Measurements from ENCODE around the gene POP5. TPM values are rescaled to one million over a fixed set of nuclear protein-coding genes. Genes with fewer than 3 reads are reported as not detected.

POP5 gene
- total RNA-seq, 2 donors from 2014 or later: 19.6 to 28.9 TPM

DNA sequence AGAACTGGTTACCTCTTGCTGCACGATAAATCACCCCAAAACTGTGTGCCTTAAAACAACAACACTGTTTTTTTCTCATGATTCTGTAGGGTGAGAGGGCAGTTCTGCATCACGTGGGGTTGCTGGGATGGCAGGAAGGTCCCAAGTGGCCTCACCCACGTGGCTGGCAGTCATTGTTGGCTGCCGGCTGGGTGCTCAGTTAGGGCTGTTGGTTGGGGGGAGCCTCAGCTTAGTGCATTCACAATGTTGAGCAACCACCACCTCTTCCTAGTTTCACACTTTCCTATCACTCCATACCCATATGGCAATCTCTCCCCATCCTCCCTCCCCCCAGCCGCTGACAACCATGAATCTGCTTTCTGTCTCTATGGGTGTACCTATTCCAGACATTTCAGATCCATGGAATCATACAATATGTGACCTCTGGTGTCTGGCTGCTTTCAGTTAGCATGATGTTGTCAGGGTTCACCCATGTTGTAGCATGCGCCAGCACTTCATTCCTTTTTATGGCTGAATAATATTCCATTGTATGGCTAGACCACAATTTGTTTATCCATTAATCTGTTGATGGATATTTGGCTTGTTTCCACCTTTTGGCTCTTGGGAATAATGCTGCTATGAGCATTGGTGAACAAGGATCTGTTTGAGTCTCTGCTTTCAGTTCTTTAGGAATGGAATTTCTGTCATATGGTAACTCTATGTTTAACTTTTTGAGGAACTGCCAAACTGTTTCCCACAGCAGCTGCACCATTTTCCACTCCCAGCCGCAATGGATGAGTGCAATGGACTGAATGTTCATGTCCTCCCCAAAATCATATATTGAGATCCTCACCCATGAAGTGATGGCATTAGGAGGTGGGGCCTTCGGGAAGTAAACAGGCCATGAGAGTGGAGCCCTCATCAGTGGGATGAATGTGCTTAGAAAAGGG is 11.2 kb upstream of the POP5 start:
- intact Hi-C loops (cut with DNase I): no loop called here
- no peak for DNase-seq (ENCODE audit: low spot score)

DNA sequence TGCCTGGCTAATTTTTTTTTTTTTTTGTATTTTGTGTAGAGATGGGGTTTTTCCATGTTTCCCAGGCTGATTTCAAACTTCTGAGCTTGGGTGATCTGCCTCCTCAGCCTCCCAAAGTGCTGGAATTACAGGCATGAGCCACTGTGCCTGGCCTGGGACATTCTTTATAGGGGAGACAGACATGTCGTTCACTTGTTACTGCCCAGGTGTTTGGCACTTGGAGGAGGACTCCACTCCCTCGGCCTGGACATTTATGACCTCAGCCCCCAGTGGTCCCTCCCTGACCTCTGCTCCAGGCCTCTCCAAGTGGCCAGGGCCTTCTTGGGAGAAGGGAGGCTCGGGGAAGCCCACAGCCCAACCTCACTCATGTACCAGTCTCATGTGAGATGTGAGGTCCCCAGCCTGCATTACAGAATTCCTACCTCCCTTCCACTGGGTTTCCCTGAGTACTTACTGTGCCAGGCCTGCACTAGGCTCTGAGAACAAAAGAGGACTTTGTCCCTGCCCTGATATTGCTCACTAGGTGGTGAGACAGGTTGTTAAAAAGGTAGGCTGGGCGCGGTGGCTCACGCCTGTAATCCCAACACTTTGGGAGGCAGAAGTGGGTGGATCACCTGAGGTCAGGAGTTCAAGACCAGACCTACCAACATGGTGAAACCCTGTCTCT is 9.7 kb upstream of the POP5 start:
- intact Hi-C loops (cut with DNase I): no loop called here
- DNase-seq (ENCODE audit: low spot score): no peak

DNA sequence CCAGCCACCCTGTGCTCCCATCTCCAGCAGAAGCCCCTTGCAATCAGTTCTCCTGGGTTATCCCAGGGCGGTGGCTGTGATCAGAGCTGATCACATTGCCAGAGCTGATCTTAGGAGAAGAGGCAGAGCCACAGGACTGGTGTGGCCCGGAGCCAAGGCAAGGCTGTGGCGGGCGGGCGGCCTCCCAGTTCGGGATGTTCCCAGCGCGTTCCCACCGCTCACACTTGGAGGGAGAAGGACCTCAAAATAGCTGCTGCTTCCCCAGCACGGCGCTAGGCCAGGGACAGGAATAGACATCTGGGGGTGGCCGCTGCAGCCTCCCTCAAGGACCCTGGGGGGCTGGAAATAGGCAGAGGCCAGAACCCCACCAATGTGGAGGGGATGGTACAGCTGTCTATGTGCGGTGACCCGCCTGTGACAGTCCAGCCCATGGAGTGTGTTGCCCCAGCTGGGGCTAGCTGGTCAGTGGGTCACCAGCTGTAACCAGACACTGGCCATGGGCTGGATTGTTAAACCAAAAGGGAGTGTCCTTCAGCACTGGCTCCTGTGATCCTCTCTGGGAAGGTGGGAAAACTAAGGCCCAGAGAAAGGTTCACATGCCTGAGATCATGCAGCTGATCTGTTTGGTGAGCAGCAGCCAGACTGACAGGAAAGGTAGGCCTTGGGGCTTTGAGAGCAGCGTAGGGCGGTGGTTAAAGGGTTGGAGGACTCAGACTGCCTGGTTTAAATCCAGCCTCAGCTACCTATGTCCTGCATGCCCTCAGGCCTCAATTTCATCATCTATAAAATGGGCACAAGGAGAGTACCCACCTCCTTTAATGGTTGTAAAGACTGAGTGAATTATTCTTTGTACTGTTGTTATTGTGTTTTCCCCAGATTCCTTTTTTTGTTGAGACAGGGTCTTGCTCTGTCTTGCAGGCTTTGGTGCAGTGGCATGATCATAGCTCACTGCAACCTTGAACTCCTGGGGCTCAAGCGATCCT is 8.0 kb upstream of the POP5 start:
- intact Hi-C loops (cut with DNase I): loop anchor here in 1 of 2 donors (5.0 kb wide), 1 partner anchor 123 kb away; the partner anchor contains the start of gene UNC119B
- no peak for DNase-seq (ENCODE audit: low spot score)

GRCh38 chr12:120588371-120588770 is 7.2 kb upstream of the POP5 start:
- intact Hi-C loops (cut with DNase I): loop anchor here in 1 of 2 donors (5.0 kb wide), 1 partner anchor 124 kb away; the partner anchor contains the start of gene UNC119B
- no peak for DNase-seq (ENCODE audit: low spot score)

DNA sequence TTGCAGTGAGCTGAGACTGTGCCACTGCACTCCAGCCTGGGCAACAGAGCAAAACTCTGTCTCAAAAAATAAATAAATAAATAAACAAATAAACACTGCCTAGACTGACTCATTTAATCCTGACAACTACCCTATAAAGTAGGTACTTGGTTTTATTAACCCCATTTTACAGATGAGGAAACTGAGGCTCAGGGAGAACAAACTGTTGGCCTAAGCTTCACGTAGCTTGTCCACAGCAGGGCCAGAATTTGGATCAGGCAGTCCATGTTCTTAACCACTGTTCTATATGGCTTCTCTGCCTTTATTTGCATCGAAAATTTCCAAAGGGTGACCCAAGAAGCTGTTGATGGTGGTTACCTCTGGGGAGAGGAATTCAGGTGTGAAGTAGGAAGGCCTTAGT is 5.7 kb upstream of the POP5 start:
- intact Hi-C loops (cut with DNase I): loop anchor here in 1 of 2 donors (5.0 kb wide), 1 partner anchor 125 kb away; the partner anchor contains the start of gene UNC119B
- DNase-seq (ENCODE audit: low spot score): no peak

DNA sequence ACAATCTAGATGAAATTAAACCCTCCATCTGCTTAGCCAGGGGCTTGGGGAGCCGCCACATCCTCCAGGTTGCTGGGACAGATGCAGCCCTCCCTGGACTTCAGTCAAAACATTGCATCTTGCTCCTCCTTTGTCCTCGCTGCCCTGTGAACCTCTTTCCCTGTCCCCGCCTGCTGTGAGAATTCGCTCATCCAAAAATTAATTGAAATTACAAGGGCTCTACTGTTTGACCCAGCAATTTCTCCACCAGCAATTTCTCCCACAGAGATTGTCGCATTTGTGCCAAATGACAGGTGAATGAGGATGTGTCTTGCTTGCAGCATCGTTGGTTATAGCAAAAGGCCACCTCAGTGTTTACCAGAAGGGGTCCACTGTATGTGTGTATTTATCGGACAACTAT is 5.0 kb upstream of the POP5 start:
- intact Hi-C loops (cut with DNase I): loop anchor here in 1 of 2 donors (5.0 kb wide), 1 partner anchor 126 kb away; the partner anchor contains the start of gene UNC119B
- no peak for DNase-seq (ENCODE audit: low spot score)

- peak; percentile 85 for DNase-seq (ENCODE audit: low spot score)
- intact Hi-C loops (cut with DNase I): loop anchor here (5.0 kb wide), 4 partner anchors 63 to 523 kb away; partner anchors contain the start of gene UNC119B (in 2 of the 2)
These were observed 3.3 kb upstream of the POP5 start for GRCh38 chr12:120584343-120585149.

DNA sequence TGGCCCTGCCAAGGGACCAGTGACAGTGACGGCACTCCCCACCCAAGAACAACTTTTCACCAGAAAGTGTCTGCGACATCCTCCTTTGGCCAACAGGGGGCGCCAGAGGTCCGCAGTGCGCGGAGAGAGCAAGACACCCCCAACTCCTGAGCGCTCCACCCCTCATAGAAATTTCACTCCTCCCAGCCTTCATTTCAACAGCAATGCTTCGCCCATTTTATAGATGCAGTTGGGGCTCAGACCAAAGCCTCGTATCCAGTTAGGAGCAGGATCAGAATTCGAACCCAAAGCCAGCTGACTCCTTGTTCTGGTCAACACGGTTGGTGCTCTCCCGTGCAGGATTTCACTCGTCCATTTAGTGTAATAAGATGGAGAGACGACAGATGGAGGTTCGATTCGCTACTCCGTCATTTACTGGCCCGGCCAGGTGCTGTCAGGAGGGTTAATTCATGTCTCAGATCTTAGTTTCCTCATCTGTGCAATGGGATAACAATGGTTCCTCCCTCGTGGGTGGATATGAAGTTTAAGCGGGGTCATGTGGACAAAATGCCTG is 2.4 kb upstream of the POP5 start:
- intact Hi-C loops (cut with DNase I): loop anchor here (5.0 kb wide), 4 partner anchors 64 to 524 kb away; partner anchors contain the start of gene UNC119B (in 1 of the 2)

DNA sequence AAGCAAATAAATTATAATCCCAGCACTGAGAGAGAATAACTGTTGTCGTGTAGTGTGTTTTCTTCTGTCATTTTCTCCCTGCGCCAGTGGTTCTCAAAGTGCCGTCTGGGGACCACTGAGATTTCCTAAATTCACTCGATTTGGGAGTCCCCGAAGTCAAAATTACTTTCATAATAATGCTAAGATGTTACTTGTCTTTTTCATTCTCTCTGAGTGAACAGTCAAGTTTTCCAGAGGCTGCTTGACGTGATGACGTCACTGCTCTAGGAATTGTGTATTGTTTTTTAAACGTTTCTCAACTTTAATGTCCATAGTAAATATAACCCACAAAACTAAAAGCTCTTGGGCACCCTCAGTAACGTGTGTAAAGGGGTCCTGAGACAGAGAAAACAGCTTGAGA is 796 bp upstream of the POP5 start:
- DNase-seq (ENCODE audit: low spot score): no peak
- intact Hi-C loops (cut with DNase I): loop anchor here (5.0 kb wide), 4 partner anchors 65 to 525 kb away; partner anchors contain the start of gene UNC119B (in 1 of the 2)

More for the DNA sequence above, 2.4 kb upstream of the POP5 start:
- DNase-seq (ENCODE audit: low spot score): peak; percentile 94

DNA sequence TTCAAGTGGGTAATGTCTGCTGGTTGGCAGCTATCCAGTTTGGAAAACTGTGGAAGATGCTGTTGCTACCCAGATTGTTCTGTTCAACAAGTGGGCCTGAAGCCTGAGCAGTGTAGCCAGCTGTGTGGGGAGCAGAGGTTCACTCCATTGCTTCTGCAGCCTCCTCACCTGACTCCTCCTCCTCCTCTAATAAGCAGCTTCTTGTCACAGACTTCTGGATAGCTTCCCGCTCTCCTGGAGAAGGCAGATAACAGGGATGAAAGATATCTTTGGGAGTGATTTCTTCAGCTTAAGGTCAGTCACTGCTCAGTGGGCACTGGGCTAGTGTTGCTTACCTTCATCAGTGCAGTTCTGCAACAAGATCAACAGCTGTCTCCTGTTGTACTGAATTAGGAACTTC is 2.0 kb downstream of the POP5 start:
- intact Hi-C loops (cut with DNase I): no loop called here
- no peak for DNase-seq (ENCODE audit: low spot score)

DNA sequence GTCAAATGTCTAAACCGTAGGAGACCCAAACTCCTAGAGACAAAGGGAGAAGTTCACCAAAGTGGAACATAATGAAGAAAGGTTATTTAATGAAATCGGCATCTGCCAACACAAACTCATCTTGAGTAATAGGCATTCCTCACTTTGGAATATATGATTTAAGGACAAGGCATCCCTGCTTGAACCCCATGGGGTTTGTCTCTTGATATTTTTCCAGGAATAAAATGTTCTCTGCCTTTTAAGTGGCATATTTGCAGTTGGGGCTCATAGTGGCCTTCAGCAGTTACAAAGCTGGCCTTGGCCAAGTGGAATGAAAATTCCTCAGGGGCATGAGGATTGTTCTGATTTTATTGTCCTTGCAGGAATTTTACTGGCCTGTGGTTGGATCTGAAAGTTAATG is 7.1 kb downstream of the POP5 start:
- intact Hi-C loops (cut with DNase I): no loop called here
- DNase-seq (ENCODE audit: low spot score): no peak

GRCh38 chr12:120573560-120573959 is 7.6 kb downstream of the POP5 start:
- DNase-seq (ENCODE audit: low spot score): no peak
- intact Hi-C loops (cut with DNase I): no loop called here

DNA sequence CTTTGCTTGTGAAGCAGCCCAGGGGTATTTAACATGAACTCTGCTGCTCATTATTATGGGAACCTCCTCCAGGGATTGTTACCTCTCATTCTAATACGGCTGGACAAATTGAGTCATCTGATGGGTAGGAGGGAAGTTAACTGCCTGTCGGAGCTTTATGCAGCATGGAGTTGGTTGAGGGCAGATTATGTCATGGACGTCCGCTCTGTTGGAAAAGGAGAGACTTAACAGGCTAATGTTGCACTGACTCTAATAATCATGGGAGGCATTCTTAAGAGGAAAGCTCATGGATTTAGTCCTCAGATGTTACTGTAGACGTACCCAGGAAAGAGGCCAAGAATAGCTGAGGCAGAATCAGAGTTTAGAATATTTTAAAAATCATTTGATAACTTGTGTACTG is 9.9 kb downstream of the POP5 start:
- intact Hi-C loops (cut with DNase I): no loop called here
- DNase-seq (ENCODE audit: low spot score): no peak

DNA sequence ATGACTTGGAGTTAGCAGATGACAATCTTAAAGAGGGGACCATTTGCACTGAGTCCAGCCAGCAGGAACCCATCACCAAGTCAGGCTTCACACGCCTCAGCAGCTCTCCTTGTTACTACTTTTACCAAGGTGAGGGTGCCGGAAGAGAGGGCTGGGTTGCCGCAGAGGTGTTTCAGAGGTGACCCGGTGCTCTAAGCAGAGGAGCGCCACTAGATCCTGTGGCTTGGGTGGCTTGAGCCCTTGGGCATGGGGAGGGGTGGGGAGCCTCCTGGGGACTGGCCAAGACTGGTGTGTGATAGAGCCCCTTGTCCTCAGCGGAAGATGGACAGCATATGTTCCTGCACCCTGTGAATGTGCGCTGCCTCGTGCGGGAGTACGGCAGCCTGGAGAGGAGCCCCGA is 17.7 kb downstream of the POP5 start:
- intact Hi-C loops (cut with DNase I): no loop called here
- DNase-seq (ENCODE audit: low spot score): no peak

- intact Hi-C loops (cut with DNase I): no loop called here
- DNase-seq (ENCODE audit: low spot score): no peak
These were observed 18.3 kb downstream of the POP5 start for GRCh38 chr12:120562906-120563305.

GRCh38 chr12:120557589-120557988 is 23.6 kb downstream of the POP5 start:
- intact Hi-C loops (cut with DNase I): no loop called here
- no peak for DNase-seq (ENCODE audit: low spot score)

DNA sequence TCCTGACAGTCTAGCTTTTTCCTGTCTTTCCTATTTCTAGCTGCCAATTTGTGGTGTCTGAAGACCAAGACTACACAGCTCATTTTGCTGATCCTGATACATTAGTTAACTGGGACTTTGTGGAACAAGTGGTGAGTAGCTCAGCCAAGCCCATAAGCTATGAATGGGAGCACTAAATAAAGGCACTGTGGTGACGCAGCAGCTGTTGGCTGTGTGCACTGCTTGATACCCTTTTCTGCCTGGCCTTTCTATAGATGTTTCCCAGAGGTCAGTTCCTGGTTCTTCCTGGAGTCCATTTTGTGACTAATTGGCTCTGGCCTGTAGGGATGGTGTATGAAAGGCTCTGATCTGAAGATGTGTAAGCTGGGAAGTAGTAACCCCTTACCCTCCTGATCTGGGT is 26.5 kb downstream of the POP5 start:
- DNase-seq (ENCODE audit: low spot score): no peak
- intact Hi-C loops (cut with DNase I): no loop called here

GRCh38 chr12:120546050-120546386 is 35.2 kb downstream of the POP5 start:
- DNase-seq (ENCODE audit: low spot score): no peak
- intact Hi-C loops (cut with DNase I): no loop called here

Data from posterior vena cava (tissue), 2 donors.